Transverse colon (tissue), 4 donors: ENCODE results near the gene ECHDC1. TPM values are rescaled to one million over a fixed set of nuclear protein-coding genes. Genes with fewer than 3 reads are reported as not detected.

ENCODE experiments used
- DNase-seq: peaks from one replicate; pipeline ENCODE4 v3.0.0-alpha.2; 2019
- H3K27ac ChIP-seq, 4 donors: fragments of 200-600 bp; sonication (generic); 2 replicates each; pipeline ENCODE4 v1.5.1; 2016 to 2018; ENCODE audit warnings: inconsistent platforms in 4 of 4
- H3K27me3 ChIP-seq: fragments of 200-600 bp; sonication (generic); 2 replicates; pipeline ENCODE4 v1.5.1; 2017; ENCODE audit warnings: inconsistent platforms
- H3K36me3 ChIP-seq, 4 donors: fragments of 200-600 bp; sonication (generic); 2 replicates each; pipeline ENCODE4 v1.5.1; 2017 to 2019; ENCODE audit warnings: inconsistent platforms in 4 of 4
- H3K4me1 ChIP-seq, 4 donors: fragments of 200-600 bp; sonication (generic); 2 replicates each; pipeline ENCODE4 v1.5.1; 2017 to 2020; ENCODE audit warnings: inconsistent platforms in 4 of 4
- H3K4me3 ChIP-seq, 4 donors: fragments of 200-600 bp; sonication (generic); 1 replicate in 1 of 4; 2 replicates in 3 of 4; pipeline versions ENCODE4 v1.5.1 to v1.6.1; 2017 to 2019; ENCODE audit warnings: inconsistent platforms in 4 of 4
- H3K9me3 ChIP-seq, 2 donors: fragments of 200-600 bp; sonication (generic); 2 replicates each; pipeline ENCODE4 v1.5.1; 2017 to 2019; ENCODE audit warnings: inconsistent platforms in 2 of 2
- CTCF ChIP-seq, 5 experiments: fragments of 200-600 bp in 3 of 5; fragments of 450-650 bp in 2 of 5; sonication (generic) in 3 of 5; IDR thresholded peaks; 1 replicate in 2 of 5; 2 replicates in 3 of 5; pipeline ENCODE4 v1.5.1; 2016 to 2017; ENCODE audit warnings: antibody characterized with exemption in 5 of 5, inconsistent platforms in 3 of 5, mild to moderate bottlenecking in 2 of 5, moderate library complexity in 1 of 5
- EP300 ChIP-seq: sonication (generic); formaldehyde crosslinking; IDR thresholded peaks from one replicate; pipeline ENCODE4 v1.6.1; 2017; ENCODE audit warnings: antibody characterized with exemption, low read depth
- POLR2A ChIP-seq: fragments of 450-650 bp; IDR thresholded peaks from one replicate; pipeline ENCODE4 v1.6.1; 2016; ENCODE audit warnings: antibody characterized with exemption, mild to moderate bottlenecking, moderate library complexity
- POLR2AphosphoS5 ChIP-seq, 3 donors: sonication (generic); formaldehyde crosslinking; IDR thresholded peaks; one replicate each; pipeline ENCODE4 v1.6.1; 2016; ENCODE audit warnings: antibody characterized with exemption in 3 of 3
- WGBS, 2 donors: methylation state at CpG; one replicate each; pipeline ENCODE4 v1.1.5; 2018; ENCODE audit warnings: low coverage in 1 of 2; 5-methylcytosine and 5-hydroxymethylcytosine counted together
- in situ Hi-C, 4 donors: fragments of 200-750 bp; cut with MboI; loops; one replicate each; pipeline versions ENCODE4 v1.15.0 to v1.15.1; 2017; ENCODE audit warnings: low sequenced_read_pairs in 3 of 4, low pct_ligation_motif_present in 1 of 4, low pct_unique_long_range_greater_than_20kb in 1 of 4
- intact Hi-C: fragments of 100-400 bp; cut with DNase I; formaldehyde crosslinking; loops from one replicate; pipeline ENCODE4 v1.15.1; 2023; ENCODE audit warnings: low total_unique reads
- total RNA-seq, 4 donors: library from RNA; depleted of rRNA; stranded (reverse); fragments of >200 nt; gene quantifications; one replicate each; pipeline ENCODE4 v1.1.0, GENCODE V29; 2016

ECHDC1 gene
- total RNA-seq, 4 donors from 2014 or later: 13.1 to 77.8 (median 59.6) TPM

- TF ChIP-seq POLR2AphosphoS5 (IDR thresholded peaks at IDR 0.05) (no peak), CTCF (IDR thresholded peaks at IDR 0.05) (no peak), EP300 (no peak), POLR2A (no peak)
- no peak for DNase-seq
- no peak overlapping the region for H3K27ac ChIP-seq
- H3K9me3 ChIP-seq: no peaks in the 10 kb centered on the region
- no peaks in the 10 kb centered on the region for H3K27me3 ChIP-seq
- H3K4me3 ChIP-seq: no peak overlapping the region
- H3K4me1 ChIP-seq: peaks cover 0 to 13% (median 10%) of the 10 kb centered on the region in 4 donors
- no peaks in the 10 kb centered on the region for H3K36me3 ChIP-seq
- in situ Hi-C loops: no loop called here
- intact Hi-C loops: loop anchor here (10.0 kb wide), 2 partner anchors 459 to 1479 kb away; no protein-coding TSS in a partner anchor
- 70% methylated on average over 4 of the region's 4 CpGs for WGBS, 2 donors
Observed at GRCh38 chr6:127263481-127263880, 79.9 kb downstream of the ECHDC1 start.

GRCh38 chr6:127262896-127263295 lies 80.5 kb downstream of the ECHDC1 start:
- no peak overlapping the region for H3K27ac ChIP-seq
- no peaks in the 10 kb centered on the region for H3K36me3 ChIP-seq
- H3K27me3 ChIP-seq: no peaks in the 10 kb centered on the region
- H3K4me1 ChIP-seq: peaks cover 0 to 7% (median 4%) of the 10 kb centered on the region in 4 donors
- intact Hi-C loops: loop anchor here (10.0 kb wide), 2 partner anchors 458 to 1478 kb away; no protein-coding TSS in a partner anchor
- DNase-seq: no peak
- no peak overlapping the region for H3K4me3 ChIP-seq
- H3K9me3 ChIP-seq: no peaks in the 10 kb centered on the region
- TF ChIP-seq POLR2A (no peak), CTCF (IDR thresholded peaks at IDR 0.05) (no peak), POLR2AphosphoS5 (IDR thresholded peaks at IDR 0.05) (no peak)
- in situ Hi-C loops: no loop called here
- 89 to 100% methylated on average over 1 of the region's 1 CpG for WGBS, 2 donors

- no peak overlapping the region for H3K4me3 ChIP-seq
- H3K9me3 ChIP-seq: no peaks in the 10 kb centered on the region
- no peaks in the 10 kb centered on the region for H3K4me1 ChIP-seq
- WGBS, 2 donors: 95% methylated on average over 6 of the region's 6 CpGs; no CpG with 5 or more reads in 1 of the 2 donors
- no peaks in the 10 kb centered on the region for H3K36me3 ChIP-seq
- no peak for TF ChIP-seq EP300
- TF ChIP-seq CTCF (IDR thresholded peaks at IDR 0.05): no peak
- TF ChIP-seq POLR2AphosphoS5 (IDR thresholded peaks at IDR 0.05): no peak
- no peak for TF ChIP-seq POLR2A
- in situ Hi-C loops: no loop called here
- DNase-seq: no peak
- H3K27ac ChIP-seq: no peak overlapping the region
- intact Hi-C loops: no loop called here
- no peaks in the 10 kb centered on the region for H3K27me3 ChIP-seq
Observed at GRCh38 chr6:127255286-127255685, 88.1 kb downstream of the ECHDC1 start.

- Histone ChIP-seq H3K27me3 (no peaks in the 10 kb centered on the region), H3K4me3 (no peak overlapping the region), H3K4me1 (no peaks in the 10 kb centered on the region), H3K27ac (no peak overlapping the region), H3K9me3 (no peaks in the 10 kb centered on the region), H3K36me3 (no peaks in the 10 kb centered on the region)
- DNase-seq: no peak
- no peak for TF ChIP-seq POLR2AphosphoS5 (IDR thresholded peaks at IDR 0.05)
- no peak for TF ChIP-seq EP300
- no peak for TF ChIP-seq POLR2A
- no peak for TF ChIP-seq CTCF (IDR thresholded peaks at IDR 0.05)
- intact Hi-C loops: loop anchor here (5.0 kb wide), 1 partner anchor 1227 kb away; no protein-coding TSS in a partner anchor
- in situ Hi-C loops: no loop called here
- 91 to 100% methylated on average over 1 of the region's 1 CpG for WGBS, 2 donors
Observed at GRCh38 chr6:127249621-127250020, 93.8 kb downstream of the ECHDC1 start.
